DMS79 treated with DMSO at 0.1 percent for 48 hours (cell line): ENCODE results near the gene OLFML2B.

Experiments used
- DNase-seq: peaks from one replicate; lab custom pipeline; 2025; lab: John Stamatoyannopoulos, UW

The OLFML2B gene

GRCh38 chr1:162006081-162006480 is 17.6 kb downstream of the OLFML2B start:
- DNase-seq = no peak

GRCh38 chr1:162004441-162004950 is 19.2 kb downstream of the OLFML2B start:
- DNase-seq = no peak

- DNase-seq = peak; percentile 44
Observed at GRCh38 chr1:162003830-162004215, 19.8 kb downstream of the OLFML2B start.

GRCh38 chr1:162003061-162003829 is 20.4 kb downstream of the OLFML2B start:
- peak; percentile 39 for DNase-seq

- no peak for DNase-seq
Observed at GRCh38 chr1:162000053-162000420, 23.6 kb downstream of the OLFML2B start.

- no peak for DNase-seq
Observed at GRCh38 chr1:161999301-162000052, 24.2 kb downstream of the OLFML2B start.

- no peak for DNase-seq
Observed at GRCh38 chr1:161998811-161999210, 24.9 kb downstream of the OLFML2B start.

GRCh38 chr1:161997152-161997551 is 26.5 kb downstream of the OLFML2B start:
- DNase-seq = no peak

- DNase-seq = no peak
Observed at GRCh38 chr1:161994175-161994668, 29.4 kb downstream of the OLFML2B start.

- DNase-seq = no peak
Observed at GRCh38 chr1:161993576-161993975, 30.1 kb downstream of the OLFML2B start.

GRCh38 chr1:161989786-161990185 is 33.9 kb downstream of the OLFML2B start:
- no peak for DNase-seq

GRCh38 chr1:161989108-161989507 is 34.6 kb downstream of the OLFML2B start:
- DNase-seq = no peak

GRCh38 chr1:161988413-161988812 is 35.3 kb downstream of the OLFML2B start:
- DNase-seq = no peak

GRCh38 chr1:161987872-161988271 is 35.8 kb downstream of the OLFML2B start:
- no peak for DNase-seq

GRCh38 chr1:161987303-161987702 is 36.4 kb downstream of the OLFML2B start:
- DNase-seq = no peak

- no peak for DNase-seq
Observed at GRCh38 chr1:161986328-161986727, 37.3 kb downstream of the OLFML2B start.

- no peak for DNase-seq
Observed at GRCh38 chr1:161985301-161985822, 38.3 kb downstream of the OLFML2B start.

- DNase-seq = no peak
Observed at GRCh38 chr1:161983725-161984124, 39.9 kb downstream of the OLFML2B start.

- DNase-seq = no peak
Observed at GRCh38 chr1:161982917-161983316, 40.8 kb downstream of the OLFML2B start.

- no peak for DNase-seq
Observed at GRCh38 chr1:161982507-161982895, 41.2 kb downstream of the OLFML2B start.

- no peak for DNase-seq
Observed at GRCh38 chr1:161981735-161982506, 41.7 kb downstream of the OLFML2B start.

- DNase-seq = no peak
Observed at GRCh38 chr1:161981126-161981525, 42.5 kb downstream of the OLFML2B start.
